Endothelial cell of umbilical vein (primary cell): ENCODE data around the gene MAGI1.

Experiments
- EZH2 ChIP-seq: IDR thresholded peaks from 2 replicates; pipeline ENCODE4 v1.6.1; 2012; ENCODE audit warnings: borderline replicate concordance, low read depth, mild to moderate bottlenecking, moderate library complexity, low read length, inconsistent platforms; ENCODE audit not compliant: severe bottlenecking
- FOS ChIP-seq: IDR thresholded peaks from 2 replicates; pipeline ENCODE4 v1.6.1; 2011; ENCODE audit warnings: mild to moderate bottlenecking, low read length, moderate library complexity, borderline replicate concordance; ENCODE audit not compliant: insufficient read depth
- JUN ChIP-seq: IDR thresholded peaks from 2 replicates; pipeline ENCODE4 v1.6.1; 2011; ENCODE audit warnings: borderline replicate concordance, low read depth; ENCODE audit not compliant: insufficient read length, insufficient read depth
- MYC ChIP-seq: IDR thresholded peaks from one replicate; pipeline ENCODE4 v1.6.1; 2011; ENCODE audit warnings: mild to moderate bottlenecking, low read depth, low read length
- POLR2A ChIP-seq: IDR thresholded peaks from 2 replicates; pipeline ENCODE4 v1.6.1; 2012; ENCODE audit warnings: low read depth, mild to moderate bottlenecking, control low read depth, low read length
- POLR2AphosphoS5 ChIP-seq: IDR thresholded peaks from 2 replicates; pipeline ENCODE4 v1.6.1; 2012; ENCODE audit warnings: low read depth, mild to moderate bottlenecking, control low read depth, low read length, moderate library complexity; ENCODE audit not compliant: insufficient read depth
- TF ChIP-seq, protein P1 (sequence below), 2 donors: IDR thresholded peaks; 1 replicate in 1 of 2; 2 replicates in 1 of 2; pipeline ENCODE4 v1.5.1; 2011; ENCODE audit warnings: low read length in 2 of 2, mild to moderate bottlenecking in 2 of 2, moderate library complexity in 2 of 2, control low read depth in 1 of 2, inconsistent platforms in 1 of 2, low read depth in 1 of 2; ENCODE audit not compliant: insufficient read depth in 1 of 2; ENCODE audit errors: extremely low read depth in 1 of 2
- TF ChIP-seq, protein P2 (sequence below): IDR thresholded peaks from 2 replicates; pipeline ENCODE4 v1.6.1; 2011; ENCODE audit not compliant: insufficient read depth, insufficient read length

DNA sequence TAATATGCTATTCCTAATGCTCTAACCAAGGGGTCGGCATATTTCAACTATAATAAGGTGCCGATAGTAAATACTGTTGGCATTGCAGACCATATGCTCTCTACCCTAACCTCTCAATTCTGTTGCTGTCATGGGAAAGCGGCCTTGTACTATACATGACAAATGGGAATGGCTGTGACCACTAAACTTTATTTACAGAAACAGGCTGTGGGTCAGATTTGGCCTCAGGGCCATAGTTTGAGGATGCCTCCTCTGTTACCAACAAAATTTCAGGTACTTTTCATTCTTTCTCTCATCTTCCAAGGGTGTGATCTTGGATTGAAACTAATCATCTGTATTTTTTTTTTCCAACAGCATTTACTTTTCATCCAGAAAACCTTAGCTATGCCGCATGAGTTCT, 242.0 kb downstream of the MAGI1 start:
- TF ChIP-seq, protein P1, sequence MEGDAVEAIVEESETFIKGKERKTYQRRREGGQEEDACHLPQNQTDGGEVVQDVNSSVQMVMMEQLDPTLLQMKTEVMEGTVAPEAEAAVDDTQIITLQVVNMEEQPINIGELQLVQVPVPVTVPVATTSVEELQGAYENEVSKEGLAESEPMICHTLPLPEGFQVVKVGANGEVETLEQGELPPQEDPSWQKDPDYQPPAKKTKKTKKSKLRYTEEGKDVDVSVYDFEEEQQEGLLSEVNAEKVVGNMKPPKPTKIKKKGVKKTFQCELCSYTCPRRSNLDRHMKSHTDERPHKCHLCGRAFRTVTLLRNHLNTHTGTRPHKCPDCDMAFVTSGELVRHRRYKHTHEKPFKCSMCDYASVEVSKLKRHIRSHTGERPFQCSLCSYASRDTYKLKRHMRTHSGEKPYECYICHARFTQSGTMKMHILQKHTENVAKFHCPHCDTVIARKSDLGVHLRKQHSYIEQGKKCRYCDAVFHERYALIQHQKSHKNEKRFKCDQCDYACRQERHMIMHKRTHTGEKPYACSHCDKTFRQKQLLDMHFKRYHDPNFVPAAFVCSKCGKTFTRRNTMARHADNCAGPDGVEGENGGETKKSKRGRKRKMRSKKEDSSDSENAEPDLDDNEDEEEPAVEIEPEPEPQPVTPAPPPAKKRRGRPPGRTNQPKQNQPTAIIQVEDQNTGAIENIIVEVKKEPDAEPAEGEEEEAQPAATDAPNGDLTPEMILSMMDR (IDR thresholded peaks at IDR 0.05; ENCODE audit: extremely low read depth in 1 of 2, insufficient read depth in 1 of 2, low read depth in 1 of 2, low read length in 2 of 2): no peak
- TF ChIP-seq POLR2A (no peak), EZH2 (no peak), POLR2AphosphoS5 (no peak), MYC (no peak), FOS (no peak), JUN (no peak)
- TF ChIP-seq, protein P2, sequence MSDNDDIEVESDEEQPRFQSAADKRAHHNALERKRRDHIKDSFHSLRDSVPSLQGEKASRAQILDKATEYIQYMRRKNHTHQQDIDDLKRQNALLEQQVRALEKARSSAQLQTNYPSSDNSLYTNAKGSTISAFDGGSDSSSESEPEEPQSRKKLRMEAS: no peak
